Fibroblast of lung (primary cell): ENCODE results near the gene TOPBP1. TPM values are rescaled to one million over a fixed set of nuclear protein-coding genes. Genes with fewer than 3 reads are reported as not detected.
A peak's percentile ranks its signal among the peaks of the same experiment; 100 is the strongest.

Experiments
- DNase-seq, 2 donors: peaks; one replicate each; pipeline versions ENCODE4 v3.0.0 to v3.0.0-alpha.2; 2010; ENCODE audit warnings: low read depth in 2 of 2
- H2AFZ ChIP-seq: 2 replicates; pipeline ENCODE4 v1.5.1; 2012; ENCODE audit warnings: low read length, control low read depth, inconsistent platforms
- H3K27ac ChIP-seq: 2 replicates; pipeline ENCODE4 v1.5.1; 2011; ENCODE audit warnings: low read length, control low read depth; ENCODE audit not compliant: insufficient read depth
- H3K27me3 ChIP-seq: 2 replicates; pipeline ENCODE4 v1.5.1; 2011; ENCODE audit warnings: mild to moderate bottlenecking, low read length; ENCODE audit not compliant: control insufficient read depth, insufficient read depth
- H3K36me3 ChIP-seq: 2 replicates; pipeline ENCODE4 v1.5.1; 2011; ENCODE audit warnings: low read length; ENCODE audit not compliant: control insufficient read depth, insufficient read depth
- H3K4me1 ChIP-seq: 2 replicates; pipeline ENCODE4 v1.5.1; 2011; ENCODE audit warnings: low read length; ENCODE audit not compliant: control insufficient read depth, insufficient read depth; ENCODE audit errors: extremely low read depth
- H3K4me2 ChIP-seq: 2 replicates; pipeline ENCODE4 v1.5.1; 2011; ENCODE audit warnings: low read length, control low read depth; ENCODE audit not compliant: insufficient read depth; ENCODE audit errors: extremely low read depth
- H3K4me3 ChIP-seq, 4 experiments: fragments of 200-600 bp in 1 of 4; sonication (generic) in 1 of 4; replicated peaks in 1 of 4; 2 replicates each; pipeline ENCODE4 v1.5.1; 2011 to 2016; ENCODE audit warnings: low read length in 4 of 4, low read depth in 3 of 4, mild to moderate bottlenecking in 3 of 4, control low read depth in 2 of 4, inconsistent platforms in 1 of 4, mixed read lengths in 1 of 4; ENCODE audit not compliant: insufficient read depth in 1 of 4; ENCODE audit errors: control extremely low read depth in 1 of 4
- H3K79me2 ChIP-seq: 2 replicates; pipeline ENCODE4 v1.5.1; 2012; ENCODE audit warnings: mild to moderate bottlenecking, low read length, inconsistent platforms; ENCODE audit not compliant: control insufficient read depth, insufficient read depth
- H3K9ac ChIP-seq: 2 replicates; pipeline ENCODE4 v1.5.1; 2011; ENCODE audit warnings: mild to moderate bottlenecking, low read length, control low read depth; ENCODE audit not compliant: insufficient read depth
- H3K9me3 ChIP-seq: 2 replicates; pipeline ENCODE4 v1.5.1; 2012; ENCODE audit warnings: low read depth, low read length; ENCODE audit not compliant: control insufficient read depth, insufficient read depth
- H4K20me1 ChIP-seq: 2 replicates; pipeline ENCODE4 v1.5.1; 2011; ENCODE audit warnings: low read length; ENCODE audit not compliant: control insufficient read depth, insufficient read depth; ENCODE audit errors: extremely low read depth
- CTCF ChIP-seq, 2 donors: IDR thresholded peaks in 1 of 2; conservative IDR thresholded peaks in 1 of 2; 1 replicate in 1 of 2; 2 replicates in 1 of 2; pipeline ENCODE4 v1.5.1; 2011 to 2012; ENCODE audit warnings: low read length in 2 of 2, control low read depth in 1 of 2, inconsistent platforms in 1 of 2, low read depth in 1 of 2, mild to moderate bottlenecking in 1 of 2
- EZH2 ChIP-seq: IDR thresholded peaks from 2 replicates; pipeline ENCODE4 v1.5.1; 2012; ENCODE audit warnings: low read length, control low read depth, mild to moderate bottlenecking; ENCODE audit errors: missing control alignments
- polyA plus RNA-seq, 2 donors: library from polyadenylated mRNA; depleted of rRNA in 1 of 2; stranded (reverse) in 1 of 2; unstranded in 1 of 2; fragments of >200 nt; gene quantifications; 2 replicates each; pipeline ENCODE4 v1.2.1, GENCODE V29; 2011 to 2012; ENCODE audit warnings: missing spikeins in 1 of 2
- total RNA-seq: library from RNA; depleted of rRNA; stranded (reverse); fragments of >200 nt; gene quantifications from 2 replicates; pipeline ENCODE4 v1.2.1, GENCODE V29; 2014

Gene TOPBP1
- total and polyA plus RNA-seq, 2 donors (not counting 1 experiment from before 2014, with no cell fraction given): 15.2 to 20.8 TPM

- DNase-seq: no peak
- Histone ChIP-seq H4K20me1 (no peaks in the 10 kb centered on the region), H2AFZ (no peak overlapping the region), H3K9me3 (no peaks in the 10 kb centered on the region), H3K9ac (no peak overlapping the region), H3K27ac (no peak overlapping the region), H3K4me3 (no peak overlapping the region), H3K4me2 (no peak overlapping the region), H3K27me3 (no peaks in the 10 kb centered on the region), H3K79me2 (no peaks in the 10 kb centered on the region), H3K36me3 (peaks cover 1% of the 10 kb centered on the region), H3K4me1 (no peaks in the 10 kb centered on the region)
- TF ChIP-seq EZH2 (no peak), CTCF (conservative IDR thresholded peaks at IDR 0.05 in 1 of 2, IDR thresholded peaks at IDR 0.05 in 1 of 2; ENCODE audit: low read depth in 1 of 2, low read length in 2 of 2) (no peak)
Observed at GRCh38 chr3:133611534-133611933, 50.2 kb downstream of the TOPBP1 start.

GRCh38 chr3:133610031-133610430, 51.7 kb downstream of the TOPBP1 start:
- Histone ChIP-seq H2AFZ (no peak overlapping the region), H3K9ac (no peak overlapping the region), H3K27ac (no peak overlapping the region), H3K36me3 (peaks cover 1% of the 10 kb centered on the region), H3K9me3 (no peaks in the 10 kb centered on the region), H3K27me3 (no peaks in the 10 kb centered on the region), H4K20me1 (no peaks in the 10 kb centered on the region), H3K79me2 (no peaks in the 10 kb centered on the region), H3K4me2 (no peak overlapping the region), H3K4me1 (no peaks in the 10 kb centered on the region), H3K4me3 (no peak overlapping the region)
- TF ChIP-seq EZH2 (no peak), CTCF (conservative IDR thresholded peaks at IDR 0.05 in 1 of 2, IDR thresholded peaks at IDR 0.05 in 1 of 2; ENCODE audit: low read depth in 1 of 2, low read length in 2 of 2) (no peak)
- DNase-seq: peak in 1 of 2 donors; percentile 43

GRCh38 chr3:133608388-133608787, 53.4 kb downstream of the TOPBP1 start:
- Histone ChIP-seq H3K36me3 (peaks cover 1% of the 10 kb centered on the region), H3K9me3 (no peaks in the 10 kb centered on the region), H3K4me3 (no peak overlapping the region), H3K4me2 (no peak overlapping the region), H4K20me1 (no peaks in the 10 kb centered on the region), H3K27me3 (no peaks in the 10 kb centered on the region), H3K9ac (no peak overlapping the region), H3K27ac (no peak overlapping the region), H3K79me2 (no peaks in the 10 kb centered on the region), H2AFZ (no peak overlapping the region), H3K4me1 (no peaks in the 10 kb centered on the region)
- no peak for DNase-seq
- TF ChIP-seq EZH2 (no peak), CTCF (conservative IDR thresholded peaks at IDR 0.05 in 1 of 2, IDR thresholded peaks at IDR 0.05 in 1 of 2; ENCODE audit: low read depth in 1 of 2, low read length in 2 of 2) (no peak)
